Ovary (tissue), 9 donors: ENCODE data around the gene SURF2. TPM values are rescaled to one million over a fixed set of nuclear protein-coding genes. Genes with fewer than 3 reads are reported as not detected.

Experiments
- DNase-seq, 5 donors: peaks; one replicate each; pipeline ENCODE4 v3.0.0-alpha.2; 2019 to 2020
- H3K27ac ChIP-seq, 2 donors: fragments of 200-600 bp; one replicate each; pipeline versions ENCODE4 v1.5.1 to v1.8.0; 2019 to 2022
- H3K27me3 ChIP-seq: fragments of 200-600 bp; one replicate; pipeline ENCODE4 v1.8.0; 2022
- H3K36me3 ChIP-seq: fragments of 200-600 bp; sonication (generic); one replicate; pipeline ENCODE4 v1.5.1; 2019
- H3K4me1 ChIP-seq: one replicate; pipeline ENCODE4 v1.8.1; 2013; ENCODE audit warnings: mild to moderate bottlenecking, moderate library complexity; ENCODE audit not compliant: insufficient read depth
- H3K4me3 ChIP-seq: fragments of 200-600 bp; sonication (generic); one replicate; pipeline ENCODE4 v1.5.1; 2017
- H3K9me3 ChIP-seq, 2 donors: fragments of 200-600 bp in 1 of 2; sonication (generic) in 1 of 2; one replicate each; pipeline versions ENCODE4 v1.5.1 to v1.8.1; 2013 to 2019; ENCODE audit warnings: mild to moderate bottlenecking in 1 of 2, moderate library complexity in 1 of 2
- EP300 ChIP-seq: sonication (generic); formaldehyde crosslinking; IDR thresholded peaks from one replicate; pipeline ENCODE4 v1.6.1; 2017; ENCODE audit warnings: antibody characterized with exemption
- POLR2A ChIP-seq: fragments of 450-650 bp; IDR thresholded peaks from one replicate; pipeline ENCODE4 v1.6.1; 2017; ENCODE audit warnings: antibody characterized with exemption, mild to moderate bottlenecking, moderate library complexity
- WGBS, 3 donors: extraction: QIAGEN DNeasy Blood & Tissue Kit in 1 of 3; methylation state at CpG; one replicate each; pipeline versions ENCODE4 v1.1.5 to v1.1.7; 2013 to 2017; 5-methylcytosine and 5-hydroxymethylcytosine counted together
- intact Hi-C, 4 donors: fragments of 100-400 bp; cut with DNase I; formaldehyde crosslinking; loops; one replicate each; pipeline versions ENCODE4 v1.11.0 to v1.15.1; 2022 to 2023
- polyA plus RNA-seq, 2 donors: library from polyadenylated mRNA; stranded (reverse); fragments of 200-250 nt in 1 of 2; fragments of 350-450 nt in 1 of 2; fragmentation: Illumina TruSeq in 1 of 2; extraction: RNeasy Lipid Tissue Mini Kit (QIAGEN cat#74804) in 1 of 2; gene quantifications; one replicate each; pipeline ENCODE4 v1.2.3, GENCODE V29; 2013 to 2014
- total RNA-seq, 7 donors: library from RNA; depleted of rRNA in 2 of 7; stranded (reverse); fragments of >200 nt in 2 of 7; fragmentation: NEBNext Ultra II Directional in 3 of 7; extraction: Animal tissue kit (Norgen Biotek cat#: 25700) in 3 of 7; gene quantifications; one replicate each; pipeline versions ENCODE4 v1.1.0 to v1.2.4, GENCODE V29; 2016 to 2023
- TF ChIP-seq, protein P1 (sequence below), 3 donors: fragments of 450-650 bp in 2 of 3; fragments of 200-600 bp in 1 of 3; IDR thresholded peaks; one replicate each; pipeline versions ENCODE4 v1.5.1 to v1.8.0; 2016 to 2022; ENCODE audit warnings: antibody characterized with exemption in 3 of 3, mild to moderate bottlenecking in 1 of 3
- donor health status: DM: no; HTN: no; CAD: no; lungs with moderate emphysema.
- donor health status: DM: no; HTN: no; CAD: no.
- donor health status: Bipolar disorder and iron deficiency.
- donor health status: DM: yes; HTN: yes; CAD: no.
- donor health status: DM: no; HTN: no; CAD: no.
- donor health status: DM: yes; HTN: yes; CAD: no.

The SURF2 gene
- total and polyA plus RNA-seq, 9 donors: 8.6 to 30.4 (median 15.8) TPM

DNA sequence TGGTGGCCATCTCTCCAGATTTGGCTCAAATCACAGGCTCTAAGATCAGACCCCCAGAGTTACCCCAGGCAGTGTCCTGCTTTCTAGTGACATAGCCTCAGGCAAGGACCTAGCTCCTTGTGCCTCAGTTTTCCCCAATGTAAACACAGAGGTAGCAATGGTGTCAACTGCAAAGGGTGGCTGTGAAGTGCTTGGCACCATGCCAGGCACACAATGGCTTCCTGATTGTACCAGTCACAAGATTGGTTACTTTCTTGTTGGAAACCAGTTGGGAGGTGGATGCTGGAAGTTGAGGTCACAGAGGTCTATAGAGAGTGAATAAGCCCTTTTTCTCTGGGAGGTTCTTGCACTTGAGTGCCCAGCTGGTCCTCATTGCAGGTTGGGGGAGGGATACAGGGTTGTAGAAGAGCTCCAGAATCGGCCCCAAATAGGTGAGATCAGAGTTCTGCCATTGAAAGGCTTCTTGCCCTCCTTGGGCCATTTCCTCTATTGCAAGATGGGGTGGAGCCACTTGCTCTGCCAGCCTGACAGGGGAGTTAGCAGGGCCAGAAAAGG, 22.1 kb downstream of the SURF2 start:
- WGBS, 3 donors: 80 to 92% (median 84%) methylated on average over 1 of the region's 1 CpG
- Histone ChIP-seq H3K4me3 (no peak overlapping the region), H3K27ac (no peak overlapping the region), H3K36me3 (no peaks in the 10 kb centered on the region), H3K27me3 (no peaks in the 10 kb centered on the region), H3K4me1 (no peaks in the 10 kb centered on the region), H3K9me3 (no peaks in the 10 kb centered on the region)
- no peak for TF ChIP-seq EP300
- no peak for DNase-seq
- intact Hi-C loops: no loop called here

DNA sequence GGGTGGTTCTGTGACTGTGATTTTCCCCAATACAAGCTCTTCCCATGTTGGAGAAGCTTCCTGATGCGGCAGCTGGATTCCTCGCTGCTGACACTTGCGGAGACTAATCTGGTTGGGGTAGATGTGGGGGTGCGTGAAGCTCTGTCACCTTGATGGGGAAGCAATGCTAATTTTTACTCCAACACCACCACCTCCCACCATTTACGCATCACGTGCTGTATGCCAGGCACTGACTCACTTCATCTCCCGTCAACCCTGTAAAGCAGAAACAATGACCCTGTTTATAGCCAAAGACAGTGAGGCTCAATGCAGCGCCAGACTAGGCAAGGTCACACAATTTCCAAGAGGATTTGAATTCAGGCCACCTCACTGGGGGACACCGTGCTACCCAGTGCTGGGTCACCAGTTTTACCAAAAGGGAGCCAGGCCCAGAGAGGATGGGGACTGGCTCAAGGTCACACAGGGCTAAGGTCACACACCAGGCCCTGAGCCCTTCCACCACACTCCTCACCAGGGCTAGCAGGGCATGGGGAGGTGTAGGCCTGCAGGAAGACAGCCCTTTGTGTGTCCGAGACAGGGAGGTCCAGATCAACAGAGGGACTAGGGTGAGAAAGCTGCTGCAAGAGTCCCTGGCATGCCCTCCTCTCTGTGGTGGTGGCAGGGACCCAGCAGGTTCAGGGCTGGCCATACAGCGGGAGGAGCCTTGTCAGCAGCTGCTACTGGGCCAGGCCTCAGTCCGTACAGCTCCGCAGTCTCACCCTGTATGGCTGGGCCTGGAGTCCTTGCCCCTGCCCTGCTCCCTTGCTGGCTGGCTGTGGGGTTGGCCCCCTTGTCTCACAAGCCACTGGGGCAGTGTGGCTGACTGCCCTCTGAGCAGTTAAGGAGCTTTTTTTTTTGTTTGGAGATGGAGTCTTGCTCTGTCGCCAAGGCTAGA, 23.1 kb downstream of the SURF2 start:
- Histone ChIP-seq H3K9me3 (no peaks in the 10 kb centered on the region), H3K4me1 (no peaks in the 10 kb centered on the region), H3K27ac (no peak overlapping the region), H3K4me3 (no peak overlapping the region), H3K27me3 (no peaks in the 10 kb centered on the region), H3K36me3 (no peaks in the 10 kb centered on the region)
- intact Hi-C loops: no loop called here
- DNase-seq: no peak
- no peak for TF ChIP-seq POLR2A
- WGBS, 3 donors: 91 to 93% (median 92%) methylated on average over 13 to 14 of the region's 14 CpGs

- TF ChIP-seq EP300: no peak
- H3K36me3 ChIP-seq: no peaks in the 10 kb centered on the region
- H3K9me3 ChIP-seq: no peaks in the 10 kb centered on the region
- H3K27ac ChIP-seq: no peak overlapping the region
- no peak overlapping the region for H3K4me3 ChIP-seq
- no peak for DNase-seq
- intact Hi-C loops: no loop called here
- H3K27me3 ChIP-seq: no peaks in the 10 kb centered on the region
- 67 to 72% (median 70%) methylated on average over 4 of the region's 4 CpGs for WGBS, 3 donors
- no peaks in the 10 kb centered on the region for H3K4me1 ChIP-seq
These were observed 24.4 kb downstream of the SURF2 start for GRCh38 chr9:133380734-133381133.

DNA sequence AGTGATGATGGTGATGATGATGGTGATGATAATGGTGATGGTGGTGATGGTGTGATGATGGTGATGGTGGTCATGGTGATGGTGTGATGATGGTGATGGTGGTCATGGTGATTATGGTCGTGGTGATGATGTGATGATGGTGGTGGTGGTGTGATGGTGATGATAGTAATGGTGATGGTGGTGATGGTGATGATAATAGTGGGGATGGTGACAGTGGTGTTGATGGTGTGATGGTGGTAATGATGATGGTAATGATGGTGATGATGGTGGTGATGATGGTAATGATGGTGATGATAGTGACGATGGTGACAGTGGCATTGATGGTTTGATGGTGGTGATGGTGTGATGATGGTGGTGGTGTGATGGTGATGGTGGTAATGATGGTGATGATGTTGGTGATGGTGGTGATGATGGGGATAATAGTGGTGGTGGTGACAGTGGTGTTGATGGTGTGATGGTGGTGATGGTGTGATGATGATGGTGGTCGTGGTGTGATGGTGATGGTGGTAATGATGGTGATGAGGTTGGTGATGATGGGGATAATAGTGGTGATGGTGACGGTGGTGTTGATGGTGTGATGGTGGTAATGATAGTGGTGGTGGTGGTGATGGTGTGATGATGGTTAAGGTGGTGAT, 26.3 kb downstream of the SURF2 start:
- TF ChIP-seq POLR2A (no peak), EP300 (no peak)
- TF ChIP-seq, protein P1, sequence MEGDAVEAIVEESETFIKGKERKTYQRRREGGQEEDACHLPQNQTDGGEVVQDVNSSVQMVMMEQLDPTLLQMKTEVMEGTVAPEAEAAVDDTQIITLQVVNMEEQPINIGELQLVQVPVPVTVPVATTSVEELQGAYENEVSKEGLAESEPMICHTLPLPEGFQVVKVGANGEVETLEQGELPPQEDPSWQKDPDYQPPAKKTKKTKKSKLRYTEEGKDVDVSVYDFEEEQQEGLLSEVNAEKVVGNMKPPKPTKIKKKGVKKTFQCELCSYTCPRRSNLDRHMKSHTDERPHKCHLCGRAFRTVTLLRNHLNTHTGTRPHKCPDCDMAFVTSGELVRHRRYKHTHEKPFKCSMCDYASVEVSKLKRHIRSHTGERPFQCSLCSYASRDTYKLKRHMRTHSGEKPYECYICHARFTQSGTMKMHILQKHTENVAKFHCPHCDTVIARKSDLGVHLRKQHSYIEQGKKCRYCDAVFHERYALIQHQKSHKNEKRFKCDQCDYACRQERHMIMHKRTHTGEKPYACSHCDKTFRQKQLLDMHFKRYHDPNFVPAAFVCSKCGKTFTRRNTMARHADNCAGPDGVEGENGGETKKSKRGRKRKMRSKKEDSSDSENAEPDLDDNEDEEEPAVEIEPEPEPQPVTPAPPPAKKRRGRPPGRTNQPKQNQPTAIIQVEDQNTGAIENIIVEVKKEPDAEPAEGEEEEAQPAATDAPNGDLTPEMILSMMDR (IDR thresholded peaks at IDR 0.05): no peak
- H3K36me3 ChIP-seq: no peaks in the 10 kb centered on the region
- H3K4me1 ChIP-seq: no peaks in the 10 kb centered on the region
- no peaks in the 10 kb centered on the region for H3K27me3 ChIP-seq
- H3K4me3 ChIP-seq: no peak overlapping the region
- no peak overlapping the region for H3K27ac ChIP-seq
- no peaks in the 10 kb centered on the region for H3K9me3 ChIP-seq
- no peak for DNase-seq
- intact Hi-C loops: no loop called here
- 89 to 97% (median 93%) methylated on average over 4 of the region's 4 CpGs for WGBS, 3 donors

DNA sequence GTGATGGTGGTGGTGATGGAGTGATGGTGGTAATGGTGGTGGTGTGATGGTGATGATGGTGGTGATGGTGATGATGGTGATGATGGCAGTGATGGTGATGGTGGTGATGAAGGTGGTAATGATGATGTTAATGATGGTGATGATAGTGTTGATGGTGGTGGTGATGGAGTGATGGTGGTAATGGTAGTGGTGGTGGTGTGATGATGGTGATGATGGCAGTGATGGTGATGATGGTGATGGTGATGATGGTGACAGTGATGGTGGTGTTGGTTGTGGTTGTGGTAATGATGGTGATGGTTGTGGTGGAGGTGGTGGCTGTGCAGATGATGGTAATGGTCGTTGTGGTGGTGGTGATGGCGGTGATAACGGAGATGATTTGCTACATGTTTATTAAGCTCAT, 27.1 kb downstream of the SURF2 start:
- H3K9me3 ChIP-seq: no peaks in the 10 kb centered on the region
- no peak overlapping the region for H3K4me3 ChIP-seq
- H3K27ac ChIP-seq: no peak overlapping the region
- no peak for DNase-seq
- no peak for TF ChIP-seq POLR2A
- intact Hi-C loops: no loop called here
- H3K36me3 ChIP-seq: no peaks in the 10 kb centered on the region
- WGBS, 3 donors: 86 to 97% (median 93%) methylated on average over 3 of the region's 3 CpGs
- no peaks in the 10 kb centered on the region for H3K4me1 ChIP-seq
- no peaks in the 10 kb centered on the region for H3K27me3 ChIP-seq

GRCh38 chr9:133384736-133385321, 28.5 kb downstream of the SURF2 start:
- 88 to 90% (median 89%) methylated on average over 17 of the region's 17 CpGs for WGBS, 3 donors
- intact Hi-C loops: no loop called here
- H3K4me3 ChIP-seq: no peak overlapping the region
- TF ChIP-seq POLR2A: no peak
- TF ChIP-seq EP300: no peak
- TF ChIP-seq, protein P1 (IDR thresholded peaks at IDR 0.05): no peak
- no peaks in the 10 kb centered on the region for H3K4me1 ChIP-seq
- no peaks in the 10 kb centered on the region for H3K36me3 ChIP-seq
- H3K27ac ChIP-seq: no peak overlapping the region
- no peaks in the 10 kb centered on the region for H3K9me3 ChIP-seq
- DNase-seq: no peak
- H3K27me3 ChIP-seq: no peaks in the 10 kb centered on the region
